Activated CD4-positive, alpha-beta T cell treated with anti-CD3 and anti-CD28 coated beads, Interleukin-2, Interleukin-4, amounts not matched to agents 100 ng/mL and 50 ng/mL, durations not matched to agents 16 hours and 8 hours (primary cell): ENCODE data around the gene ANXA2.
"Not testable (repeated sequence)": the region's sequence is repeated elsewhere in the genome, so short reads cannot be mapped to it uniquely, and the experiment has no call there.

Source experiments
- DNase-seq: peaks from one replicate; pipeline ENCODE4 v3.0.0-alpha.2; 2020; ENCODE audit warnings: low spot score

The ANXA2 gene

DNA sequence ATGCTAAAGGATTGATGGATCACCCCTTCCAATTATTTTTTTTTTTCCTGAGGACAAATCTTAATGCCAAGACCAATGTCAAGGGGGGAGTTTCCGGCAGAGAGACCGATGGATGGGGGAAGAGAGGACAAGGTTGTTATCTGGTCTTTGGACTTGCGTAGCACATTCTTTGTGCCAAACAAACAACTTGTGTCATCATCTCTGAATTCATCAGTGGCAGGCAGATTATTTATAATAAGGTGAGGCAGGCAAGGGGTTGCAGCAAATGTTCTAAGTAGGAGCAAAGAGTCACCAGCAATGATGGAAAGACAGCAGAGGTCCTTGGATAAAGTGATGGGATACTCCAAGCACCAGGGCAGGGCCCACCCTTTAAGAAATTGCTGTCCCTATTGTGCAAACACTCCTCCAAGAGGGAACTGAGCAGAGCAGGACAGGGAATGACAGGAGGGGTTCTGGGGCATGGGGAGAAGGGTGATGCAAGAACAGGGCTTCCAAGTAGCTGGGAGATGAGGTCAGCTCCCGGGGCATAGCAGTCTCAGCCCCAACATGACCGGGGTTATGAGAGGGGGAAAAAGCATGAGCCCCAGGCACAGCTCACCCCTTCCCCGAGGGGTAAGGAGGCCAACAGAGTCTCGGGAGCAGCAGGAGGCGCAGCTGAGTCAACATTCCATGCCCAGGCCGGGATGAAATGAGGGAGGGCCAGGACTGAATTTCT lies 57.4 kb downstream of the ANXA2 start:
- no peak for DNase-seq

GRCh38 chr15:60339236-60339635 lies 58.5 kb downstream of the ANXA2 start:
- DNase-seq = no peak

DNA sequence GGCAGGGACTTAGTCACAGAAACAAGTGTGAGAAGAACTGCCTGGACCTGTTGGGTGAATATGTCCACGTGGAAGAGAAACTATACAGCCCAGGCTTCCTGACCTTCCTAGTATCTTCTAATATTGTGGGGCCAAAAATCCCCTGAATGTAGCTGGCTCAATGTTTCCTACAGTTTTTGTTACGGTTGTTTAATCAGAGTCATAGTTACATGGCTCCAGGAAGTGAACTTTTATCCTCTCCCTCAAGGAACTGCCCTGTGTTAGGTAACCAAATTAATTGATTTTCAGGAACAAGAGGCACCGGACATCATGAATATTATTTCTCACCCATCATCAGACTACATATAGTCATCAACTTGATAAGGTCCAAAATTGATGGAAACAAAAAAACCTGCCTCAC lies 59.0 kb downstream of the ANXA2 start:
- DNase-seq = no peak

DNA sequence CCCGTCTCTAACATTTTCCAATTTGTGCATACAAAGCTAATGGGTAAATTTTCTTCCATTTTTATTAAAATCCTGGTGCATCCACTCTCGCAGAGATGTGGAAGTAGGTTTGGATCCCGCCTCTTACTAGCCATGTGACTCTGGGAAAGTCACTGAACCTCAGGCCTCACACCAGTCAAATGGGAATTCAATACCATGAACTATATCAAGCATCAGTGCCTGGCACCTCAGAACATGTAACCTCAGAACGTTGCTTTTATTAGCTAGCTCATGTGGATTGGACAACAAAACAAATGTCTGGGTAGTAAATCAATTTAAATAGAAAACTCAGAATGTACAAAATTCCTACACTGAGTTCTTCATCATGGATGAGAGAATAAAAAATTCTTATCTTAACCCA lies 60.7 kb downstream of the ANXA2 start:
- DNase-seq = no peak

DNA sequence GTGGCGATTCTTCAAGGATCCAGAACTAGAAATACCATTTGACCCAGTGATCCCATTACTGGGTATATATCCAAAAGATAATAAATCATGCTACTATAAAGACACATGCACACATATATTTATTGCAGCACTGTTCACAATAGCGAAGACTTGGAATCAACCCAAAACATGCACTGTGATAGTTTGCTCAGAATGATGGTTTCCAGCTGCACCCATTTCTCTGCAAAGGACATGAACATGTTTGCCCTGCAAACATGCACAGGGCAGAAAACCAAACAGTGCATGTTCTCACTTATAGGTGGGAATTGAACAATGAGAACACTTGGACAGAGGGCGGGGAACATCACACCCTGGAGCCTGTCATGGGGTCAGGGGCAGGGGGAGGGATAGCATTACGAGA lies 62.5 kb downstream of the ANXA2 start:
- not testable (repeated sequence) for DNase-seq

DNA sequence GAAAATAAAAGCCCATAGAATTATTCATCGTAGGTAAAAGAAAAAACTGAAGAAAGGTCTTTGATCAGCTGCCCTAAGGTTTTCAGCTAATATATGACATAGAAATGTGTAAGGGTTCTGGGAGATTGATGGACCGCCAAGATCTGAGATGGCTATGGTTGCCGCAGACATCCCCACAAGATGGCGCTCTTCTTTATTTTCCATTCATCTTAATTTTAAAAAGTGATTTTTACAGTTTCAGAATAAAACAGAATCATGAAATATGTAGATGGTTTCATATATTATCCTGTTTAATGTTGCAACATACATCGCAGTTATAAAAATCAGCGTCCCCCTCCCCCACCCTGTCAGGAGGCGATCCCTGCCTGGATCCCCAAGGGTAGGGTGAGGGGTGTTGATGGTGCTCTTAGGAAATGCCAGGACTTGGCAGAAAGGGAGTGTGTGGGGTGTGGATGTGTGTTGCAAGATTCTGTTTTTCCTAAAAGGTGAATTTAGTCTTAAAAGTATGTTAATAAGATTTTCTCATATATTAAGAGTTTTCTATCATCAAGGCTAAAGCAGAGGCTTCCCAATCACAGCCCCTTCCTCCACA lies 68.8 kb downstream of the ANXA2 start:
- peak; percentile 24 for DNase-seq

- DNase-seq = peak; percentile 68
Measured at GRCh38 chr15:60326824-60327654, 70.7 kb downstream of the ANXA2 start.

GRCh38 chr15:60326343-60326742 lies 71.4 kb downstream of the ANXA2 start:
- DNase-seq = no peak

DNA sequence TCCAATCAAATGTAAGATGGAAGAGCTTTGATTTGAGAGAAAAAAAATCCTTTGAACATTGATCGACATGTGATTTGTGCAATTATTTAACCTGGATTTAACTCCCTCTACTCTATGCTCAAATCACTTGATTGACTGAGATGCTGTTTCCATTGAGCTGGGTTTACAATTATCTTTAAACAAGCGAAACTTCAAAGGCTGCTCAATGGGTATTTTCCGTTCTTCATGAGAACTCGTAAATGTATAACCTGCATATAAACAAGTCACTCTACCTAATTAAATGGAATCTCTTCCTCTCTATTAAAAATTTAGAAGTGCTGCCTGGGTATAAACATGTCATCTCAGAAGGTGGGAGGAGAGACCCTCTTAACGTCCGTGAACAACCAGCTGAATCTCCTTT lies 71.9 kb downstream of the ANXA2 start:
- DNase-seq = no peak

- no peak for DNase-seq
Measured at GRCh38 chr15:60324706-60325438, 72.9 kb downstream of the ANXA2 start.

- DNase-seq = no peak
Measured at GRCh38 chr15:60323322-60323721, 74.5 kb downstream of the ANXA2 start.

GRCh38 chr15:60320365-60320764 lies 77.4 kb downstream of the ANXA2 start:
- DNase-seq = no peak

DNA sequence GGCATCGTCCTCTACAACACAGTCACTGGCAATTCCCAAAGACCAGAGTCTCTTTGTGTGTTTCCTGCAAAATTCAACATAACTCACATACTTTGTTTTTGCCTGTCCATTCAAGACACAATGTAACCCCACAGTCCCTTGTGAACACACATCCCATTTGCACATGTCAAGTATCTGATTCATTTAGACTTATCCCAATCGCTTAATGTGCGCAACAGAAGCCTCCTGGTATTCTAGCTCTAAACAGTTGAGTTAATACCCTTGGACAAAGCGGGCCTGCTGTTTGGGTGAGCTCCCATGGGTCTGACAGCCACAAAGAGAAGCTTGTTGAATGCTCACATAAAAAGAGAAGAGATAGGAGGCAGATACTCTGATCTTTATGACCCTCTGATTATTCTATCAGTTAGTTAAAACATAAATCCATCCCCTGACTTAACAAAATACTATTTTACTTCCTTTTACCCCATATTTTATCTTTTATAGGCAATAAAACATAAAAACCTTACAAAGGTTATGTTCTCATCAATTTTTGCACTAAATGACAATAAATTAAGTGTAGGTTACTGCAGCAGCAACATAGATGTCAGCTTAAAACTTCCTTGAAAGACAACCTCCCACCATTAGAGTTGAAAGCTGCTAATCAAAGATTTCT lies 79.4 kb downstream of the ANXA2 start:
- no peak for DNase-seq

DNA sequence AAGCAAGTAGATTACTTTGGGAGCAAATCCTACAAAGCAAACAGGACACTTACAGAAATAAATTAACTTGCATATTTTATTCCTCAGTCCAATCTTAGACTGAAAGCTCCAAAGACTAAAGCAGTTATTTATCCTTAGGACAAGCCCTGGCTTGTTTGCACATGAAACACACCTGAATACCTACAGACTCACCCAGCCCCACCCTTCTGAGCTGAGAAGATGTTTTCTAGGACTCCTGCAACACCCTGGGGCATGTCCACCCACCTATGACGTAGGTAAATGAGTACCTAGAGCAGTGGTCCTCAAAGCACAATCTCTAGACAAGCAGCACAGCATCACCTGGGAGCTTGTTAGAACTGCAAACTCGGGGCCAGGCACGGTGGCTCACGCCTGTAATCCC lies 80.8 kb downstream of the ANXA2 start:
- no peak for DNase-seq

DNA sequence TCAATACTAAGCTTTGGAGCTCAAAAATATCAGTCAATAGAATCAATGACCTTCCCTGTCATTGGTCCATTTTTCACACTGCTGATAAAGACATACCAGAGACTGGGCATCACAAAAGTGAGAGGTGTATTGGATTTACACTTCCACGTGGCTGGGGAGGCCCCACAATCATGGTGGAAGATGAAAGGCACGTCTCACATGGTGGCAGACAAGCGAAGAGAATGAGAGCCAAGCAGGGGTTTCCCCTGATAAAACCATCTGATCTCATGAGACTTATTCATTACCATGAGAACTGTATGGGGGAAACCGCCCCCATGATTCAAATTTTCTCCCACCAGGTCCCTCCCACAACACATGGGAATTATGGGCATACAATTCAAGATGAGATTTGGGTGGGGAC lies 81.9 kb downstream of the ANXA2 start:
- no peak for DNase-seq

DNA sequence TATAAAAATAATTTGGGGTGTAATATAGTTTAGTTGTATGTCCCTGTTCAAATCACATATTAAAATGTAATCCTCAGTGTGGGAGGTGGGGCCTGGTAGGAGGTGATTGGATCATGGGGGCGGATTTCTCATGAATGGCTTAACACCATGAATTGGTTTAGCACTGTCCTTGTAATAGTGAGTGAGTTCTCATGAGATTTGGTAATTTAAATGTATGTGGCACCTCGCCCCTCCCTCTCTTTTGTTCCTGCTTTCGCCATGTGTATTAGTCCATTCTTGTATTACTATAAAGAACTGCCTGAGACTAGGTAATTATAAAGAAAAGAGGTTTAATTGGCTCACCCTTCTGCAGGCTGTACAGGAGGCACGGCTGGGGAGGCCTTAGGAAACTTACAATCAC lies 83.9 kb downstream of the ANXA2 start:
- no peak for DNase-seq

GRCh38 chr15:60307034-60307433 lies 90.8 kb downstream of the ANXA2 start:
- DNase-seq = no peak

DNA sequence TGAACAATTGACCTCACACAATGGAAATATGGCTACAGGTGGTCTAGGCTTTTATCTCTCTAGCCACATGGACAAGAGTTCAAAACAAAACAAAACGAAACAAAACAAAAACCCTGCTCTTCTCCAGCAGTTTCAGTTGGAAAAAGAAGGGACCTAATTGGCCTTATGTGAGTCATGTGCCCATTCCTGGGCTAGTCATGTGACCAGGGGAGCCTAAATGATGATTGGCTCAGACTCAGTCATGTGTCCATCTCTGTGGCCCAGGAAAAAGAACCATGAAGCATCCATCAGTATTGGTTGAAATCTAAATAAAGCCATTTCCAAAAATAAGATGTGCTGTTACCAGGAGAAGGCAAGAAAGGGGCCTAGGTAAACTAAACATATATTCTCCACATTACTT lies 96.8 kb downstream of the ANXA2 start:
- DNase-seq = no peak

DNA sequence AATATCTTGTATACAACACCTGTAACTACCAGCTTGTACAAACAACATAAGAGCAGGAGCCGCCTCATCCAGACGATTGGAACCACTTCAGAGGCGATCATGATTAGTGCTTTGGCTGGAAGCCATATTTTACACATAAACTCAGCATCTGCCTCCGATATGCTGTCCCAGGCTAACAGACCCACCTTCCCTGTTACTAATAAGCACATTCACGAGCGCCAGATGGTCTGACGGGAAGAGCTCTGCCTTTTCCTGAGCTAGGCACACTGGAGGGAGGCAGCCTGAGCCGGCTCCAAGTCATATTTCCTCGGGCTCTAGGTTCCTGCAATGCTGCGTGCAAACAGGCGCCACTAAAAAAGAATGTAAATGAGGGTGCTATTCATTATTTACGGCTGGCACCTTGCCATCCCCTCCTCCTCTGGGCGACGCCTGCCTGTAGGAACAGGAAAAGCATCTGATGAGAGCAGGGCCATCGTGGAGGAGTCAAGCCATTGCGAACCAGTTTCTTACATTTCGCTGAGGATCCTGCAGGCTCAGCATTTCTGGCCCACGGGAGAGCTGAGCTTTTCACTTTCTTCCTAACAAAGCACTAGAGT lies 98.2 kb downstream of the ANXA2 start:
- DNase-seq = no peak
